Osteocyte (in vitro differentiated cells): ENCODE measurements around the gene CREB3L2. TPM values are rescaled to one million over a fixed set of nuclear protein-coding genes. Genes with fewer than 3 reads are reported as not detected.

Source experiments
- DNase-seq: peaks from one replicate; pipeline ENCODE4 v3.0.0; 2021; ENCODE audit warnings: mixed read lengths; ENCODE audit not compliant: unreplicated experiment; ENCODE audit errors: extremely low spot score
- H3K27ac Mint-ChIP-seq: one replicate; pipeline ENCODE4 v1.8.0; 2021; ENCODE audit warnings: mild to moderate bottlenecking, mixed read lengths; ENCODE audit not compliant: unreplicated experiment
- H3K27me3 Mint-ChIP-seq: one replicate; pipeline ENCODE4 v1.8.0; 2021; ENCODE audit warnings: mixed read lengths; ENCODE audit not compliant: unreplicated experiment
- H3K36me3 Mint-ChIP-seq: one replicate; pipeline ENCODE4 v1.8.0; 2021; ENCODE audit warnings: mixed read lengths; ENCODE audit not compliant: unreplicated experiment
- H3K4me1 Mint-ChIP-seq: one replicate; pipeline ENCODE4 v1.8.0; 2021; ENCODE audit warnings: mixed read lengths; ENCODE audit not compliant: unreplicated experiment
- H3K4me3 Mint-ChIP-seq: one replicate; pipeline ENCODE4 v1.8.0; 2021; ENCODE audit warnings: mild to moderate bottlenecking, moderate library complexity, mixed read lengths; ENCODE audit not compliant: unreplicated experiment
- H3K9me3 Mint-ChIP-seq: one replicate; pipeline ENCODE4 v1.8.0; 2021; ENCODE audit warnings: mixed read lengths; ENCODE audit not compliant: unreplicated experiment
- total RNA-seq: library from RNA; stranded (reverse); gene quantifications from 2 replicates; pipeline ENCODE4 v1.2.1, GENCODE V29; 2021
- TF ChIP-seq, protein P1 (sequence below): fragments of 200-600 bp; sonication (generic); IDR thresholded peaks from 2 replicates; pipeline ENCODE4 v1.5.0; 2021; ENCODE audit warnings: antibody characterized with exemption, mild to moderate bottlenecking, moderate library complexity

Gene CREB3L2
- total RNA-seq, 1 donor from 2014 or later = 144 TPM

DNA sequence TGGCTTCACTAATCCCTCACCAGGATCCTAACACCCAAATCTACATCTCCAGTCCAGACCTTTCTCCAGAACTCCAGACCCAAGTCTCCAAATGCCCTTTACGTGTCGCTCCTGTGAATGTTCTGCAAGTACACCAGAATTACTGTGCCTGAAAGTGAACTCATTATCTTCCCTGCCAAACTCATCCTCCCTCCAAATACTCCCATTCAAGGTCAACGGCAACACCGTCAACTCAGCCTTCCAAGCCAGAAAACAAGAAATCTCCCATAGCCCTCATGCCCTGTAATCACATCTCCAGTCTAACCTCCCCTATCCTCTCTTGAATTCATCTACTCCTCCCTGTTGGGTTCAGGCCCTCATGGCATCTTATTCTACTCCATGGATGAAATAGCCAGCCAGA is 12.3 kb downstream of the CREB3L2 start:
- Mint-ChIP-seq H3K27ac (no peak overlapping the region), H3K9me3 (no peaks in the 10 kb centered on the region), H3K4me3 (no peak overlapping the region), H3K4me1 (peaks cover 5% of the 10 kb centered on the region), H3K27me3 (no peaks in the 10 kb centered on the region), H3K36me3 (peaks cover 10% of the 10 kb centered on the region)
- DNase-seq = no peak
- TF ChIP-seq, protein P1, sequence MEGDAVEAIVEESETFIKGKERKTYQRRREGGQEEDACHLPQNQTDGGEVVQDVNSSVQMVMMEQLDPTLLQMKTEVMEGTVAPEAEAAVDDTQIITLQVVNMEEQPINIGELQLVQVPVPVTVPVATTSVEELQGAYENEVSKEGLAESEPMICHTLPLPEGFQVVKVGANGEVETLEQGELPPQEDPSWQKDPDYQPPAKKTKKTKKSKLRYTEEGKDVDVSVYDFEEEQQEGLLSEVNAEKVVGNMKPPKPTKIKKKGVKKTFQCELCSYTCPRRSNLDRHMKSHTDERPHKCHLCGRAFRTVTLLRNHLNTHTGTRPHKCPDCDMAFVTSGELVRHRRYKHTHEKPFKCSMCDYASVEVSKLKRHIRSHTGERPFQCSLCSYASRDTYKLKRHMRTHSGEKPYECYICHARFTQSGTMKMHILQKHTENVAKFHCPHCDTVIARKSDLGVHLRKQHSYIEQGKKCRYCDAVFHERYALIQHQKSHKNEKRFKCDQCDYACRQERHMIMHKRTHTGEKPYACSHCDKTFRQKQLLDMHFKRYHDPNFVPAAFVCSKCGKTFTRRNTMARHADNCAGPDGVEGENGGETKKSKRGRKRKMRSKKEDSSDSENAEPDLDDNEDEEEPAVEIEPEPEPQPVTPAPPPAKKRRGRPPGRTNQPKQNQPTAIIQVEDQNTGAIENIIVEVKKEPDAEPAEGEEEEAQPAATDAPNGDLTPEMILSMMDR = no peak

DNA sequence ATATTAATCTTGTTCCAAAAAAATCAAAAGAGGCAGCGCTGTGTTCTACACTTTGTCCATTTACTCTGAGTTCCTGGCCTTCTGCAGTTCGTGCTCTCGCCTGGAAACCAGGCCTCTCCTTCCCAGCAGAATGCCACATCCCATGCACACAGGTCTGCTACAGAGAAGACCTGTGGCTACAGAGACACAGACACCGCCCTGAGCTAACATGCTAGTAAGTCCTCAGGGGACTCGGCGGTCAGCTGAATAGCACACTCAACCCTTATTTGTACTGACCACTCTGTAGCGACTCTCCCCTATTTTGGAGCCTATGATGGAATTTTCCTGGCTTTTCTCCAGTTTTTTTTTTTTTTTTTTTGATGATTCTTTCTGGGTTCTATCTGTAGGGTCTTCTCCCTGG is 12.8 kb downstream of the CREB3L2 start:
- Mint-ChIP-seq H3K36me3 (peaks cover 13% of the 10 kb centered on the region), H3K9me3 (no peaks in the 10 kb centered on the region), H3K27me3 (no peaks in the 10 kb centered on the region), H3K4me1 (no peaks in the 10 kb centered on the region), H3K4me3 (no peak overlapping the region), H3K27ac (no peak overlapping the region)
- TF ChIP-seq, protein P1 = no peak
- no peak for DNase-seq

DNA sequence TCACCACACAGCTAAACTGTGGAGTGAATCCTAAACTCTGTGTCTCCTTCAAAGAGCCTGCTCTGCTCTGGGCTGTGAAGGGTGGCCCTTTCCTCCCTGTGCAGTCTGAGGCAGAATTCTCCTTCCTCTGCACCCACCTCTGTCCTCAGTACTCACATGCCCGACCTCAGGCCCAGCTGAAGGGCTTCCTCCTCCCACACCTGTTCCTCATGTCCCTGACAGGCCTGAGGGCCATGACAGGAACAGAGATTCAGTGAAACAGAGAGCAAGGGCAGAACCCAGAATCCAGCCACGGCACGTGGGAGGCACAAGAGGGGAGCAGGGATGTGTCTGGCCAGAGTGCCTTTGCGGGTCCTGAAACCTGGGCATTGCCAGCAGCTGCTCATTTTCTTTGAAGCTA is 13.9 kb downstream of the CREB3L2 start:
- H3K36me3 Mint-ChIP-seq = peaks cover 13% of the 10 kb centered on the region
- H3K27ac Mint-ChIP-seq = peak overlapping the region; percentile 74
- no peaks in the 10 kb centered on the region for H3K9me3 Mint-ChIP-seq
- no peaks in the 10 kb centered on the region for H3K27me3 Mint-ChIP-seq
- TF ChIP-seq, protein P1 = no peak
- H3K4me1 Mint-ChIP-seq = peaks cover 9% of the 10 kb centered on the region
- no peak overlapping the region for H3K4me3 Mint-ChIP-seq
- DNase-seq = no peak

DNA sequence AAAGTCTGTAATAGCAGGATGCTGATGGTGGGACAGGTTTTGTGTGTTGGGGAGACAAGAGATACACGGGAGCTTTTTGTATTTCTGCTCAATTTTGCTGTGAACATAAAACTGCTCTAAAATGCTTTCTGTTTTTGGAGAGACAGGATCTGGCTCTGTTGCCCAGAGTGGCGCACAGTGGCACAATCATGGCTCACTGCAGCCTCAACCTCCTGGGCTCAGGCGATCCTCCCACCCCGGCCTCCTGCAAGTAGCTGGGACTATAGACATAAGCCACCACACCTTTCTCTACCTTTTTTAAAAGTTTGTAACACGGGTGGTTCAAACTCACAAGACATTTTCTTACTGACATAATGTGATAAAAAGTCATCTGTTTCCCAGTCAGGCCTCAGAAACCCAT is 14.3 kb downstream of the CREB3L2 start:
- Mint-ChIP-seq H3K4me1 (peaks cover 13% of the 10 kb centered on the region), H3K27me3 (no peaks in the 10 kb centered on the region), H3K36me3 (peaks cover 14% of the 10 kb centered on the region), H3K27ac (peak overlapping the region; percentile 74), H3K9me3 (peaks cover 1% of the 10 kb centered on the region), H3K4me3 (no peak overlapping the region)
- DNase-seq = no peak
- TF ChIP-seq, protein P1 = no peak

DNA sequence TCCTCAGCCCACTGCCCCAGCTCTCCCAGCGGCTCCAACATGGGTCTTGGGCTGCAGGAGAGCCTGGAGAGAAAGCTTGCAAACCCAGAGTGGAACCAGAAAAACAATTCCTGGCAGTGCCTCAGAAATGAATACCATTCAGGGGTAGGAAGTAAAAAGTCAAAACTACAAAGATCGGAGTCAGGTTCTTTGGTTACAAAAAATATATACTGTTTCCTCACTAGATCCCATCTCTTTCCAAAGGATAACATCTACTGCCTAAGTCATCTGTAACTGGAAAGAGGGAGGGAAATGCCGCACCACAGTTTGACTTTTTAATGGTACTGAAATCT is 14.9 kb downstream of the CREB3L2 start:
- Mint-ChIP-seq H3K9me3 (peaks cover 4% of the 10 kb centered on the region), H3K36me3 (peaks cover 18% of the 10 kb centered on the region), H3K4me1 (peaks cover 17% of the 10 kb centered on the region), H3K4me3 (no peak overlapping the region), H3K27ac (peak overlapping the region; percentile 74), H3K27me3 (no peaks in the 10 kb centered on the region)
- DNase-seq = no peak
- TF ChIP-seq, protein P1 = no peak
